Panc1 (cell line): Measurements from ENCODE around the gene IL2RA. TPM values are rescaled to one million over a fixed set of nuclear protein-coding genes. Genes with fewer than 3 reads are reported as not detected.

Source experiments
- ATAC-seq: fragments of 200-7000 bp; cut with Tn5 transposase; 2 replicates; pipeline ENCODE4 v1.9.1; 2020; ENCODE audit warnings: mild to moderate bottlenecking, moderate library complexity
- BruUV-seq: library from RNA; stranded (reverse); fragments of 400-500 nt; replicated peaks from 2 replicates; lab custom pipeline; 2021; lab: Mats Ljungman, UMichigan
- CTCF ChIA-PET: fragments of 300-600 bp; sonication (Branson Sonifier 250); formaldehyde crosslinking; loops from one replicate; lab custom pipeline; 2022; ENCODE audit warnings: antibody characterized with exemption; lab: Charles Lee
- POLR2A ChIA-PET: fragments of 300-600 bp; sonication (Branson Sonifier 250); formaldehyde crosslinking; loops from one replicate; lab custom pipeline; 2022; ENCODE audit warnings: antibody characterized with exemption; lab: Charles Lee
- DNase-seq: peaks from one replicate; pipeline ENCODE4 v3.0.0-alpha.2; 2010; ENCODE audit warnings: low read depth, low spot score
- H3K27ac ChIP-seq: 2 replicates; pipeline ENCODE4 v1.5.1; 2011; ENCODE audit warnings: mild to moderate bottlenecking, low read length, inconsistent platforms
- H3K27me3 ChIP-seq: fragments of 200-500 bp; sonication (Bioruptor generic); 2 replicates; pipeline ENCODE4 v1.6.0; 2014; ENCODE audit warnings: low read length, inconsistent platforms; ENCODE audit not compliant: control insufficient read depth, insufficient read depth
- H3K36me3 ChIP-seq: fragments of 200-500 bp; sonication (Bioruptor generic); 2 replicates; pipeline ENCODE4 v1.5.1; 2014; ENCODE audit warnings: inconsistent platforms, mild to moderate bottlenecking, low read length, moderate library complexity; ENCODE audit not compliant: control insufficient read depth, insufficient read depth
- H3K4me1 ChIP-seq: 2 replicates; pipeline ENCODE4 v1.5.1; 2011; ENCODE audit warnings: inconsistent platforms, mild to moderate bottlenecking, low read length, moderate library complexity; ENCODE audit not compliant: control insufficient read depth, insufficient read depth
- H3K4me3 ChIP-seq, 2 experiments: 2 replicates each; pipeline ENCODE4 v1.5.1; 2011 to 2012; ENCODE audit warnings: low read depth in 2 of 2, low read length in 2 of 2, mild to moderate bottlenecking in 2 of 2, inconsistent platforms in 1 of 2, moderate library complexity in 1 of 2
- H3K9me3 ChIP-seq: fragments of 200-500 bp; sonication (Bioruptor generic); 2 replicates; pipeline ENCODE4 v1.5.1; 2014; ENCODE audit warnings: low read depth, mild to moderate bottlenecking, inconsistent platforms, low read length, moderate library complexity; ENCODE audit not compliant: control insufficient read depth, insufficient read depth
- CTCF ChIP-seq: fragments of 450-650 bp; IDR thresholded peaks from 2 replicates; pipeline ENCODE4 v1.5.1; 2017; ENCODE audit warnings: mild to moderate bottlenecking
- POLR2AphosphoS5 ChIP-seq: IDR thresholded peaks from 2 replicates; pipeline ENCODE4 v1.6.1; 2012; ENCODE audit warnings: mild to moderate bottlenecking, low read depth, low read length, moderate library complexity
- SIN3A ChIP-seq: IDR thresholded peaks from 2 replicates; pipeline ENCODE4 v1.6.1; 2012; ENCODE audit warnings: low read depth, mild to moderate bottlenecking, low read length, moderate library complexity, borderline replicate concordance; ENCODE audit not compliant: insufficient read depth
- TCF7L2 ChIP-seq: IDR thresholded peaks from 2 replicates; pipeline ENCODE4 v1.6.1; 2011; ENCODE audit warnings: mild to moderate bottlenecking, low read depth, low read length, inconsistent platforms
- in situ Hi-C: cut with HindIII; loops from 2 replicates; pipeline ENCODE4 v1.10.0; 2016; ENCODE audit warnings: low sequenced_read_pairs, low pct_unique_long_range_greater_than_20kb
- intact Hi-C: fragments of 100-400 bp; cut with micrococcal nuclease; formaldehyde crosslinking; loops from one replicate; pipeline ENCODE4 v1.10.0; 2022; ENCODE audit not compliant: unreplicated experiment
- total RNA-seq: library from RNA; stranded (reverse); gene quantifications from one replicate; pipeline ENCODE4 v1.2.1, GENCODE V29; 2021; ENCODE audit not compliant: unreplicated experiment
- TF ChIP-seq, protein P1 (sequence below), 2 experiments: IDR thresholded peaks; 2 replicates each; pipeline ENCODE4 v1.6.1; 2011 to 2012; ENCODE audit warnings: low read depth in 2 of 2, control low read depth in 1 of 2, low read length in 1 of 2, mild to moderate bottlenecking in 1 of 2, moderate library complexity in 1 of 2; ENCODE audit not compliant: insufficient read depth in 1 of 2

The IL2RA gene
- total RNA-seq, 1 experiment from 2014 or later: 0.33 TPM

- ChIA-PET CTCF (no interaction called here), POLR2A (no interaction called here)
- no peak for TF ChIP-seq POLR2AphosphoS5
- TF ChIP-seq SIN3A: no peak
- no peak for TF ChIP-seq CTCF
- TF ChIP-seq TCF7L2: no peak
- TF ChIP-seq, protein P1, sequence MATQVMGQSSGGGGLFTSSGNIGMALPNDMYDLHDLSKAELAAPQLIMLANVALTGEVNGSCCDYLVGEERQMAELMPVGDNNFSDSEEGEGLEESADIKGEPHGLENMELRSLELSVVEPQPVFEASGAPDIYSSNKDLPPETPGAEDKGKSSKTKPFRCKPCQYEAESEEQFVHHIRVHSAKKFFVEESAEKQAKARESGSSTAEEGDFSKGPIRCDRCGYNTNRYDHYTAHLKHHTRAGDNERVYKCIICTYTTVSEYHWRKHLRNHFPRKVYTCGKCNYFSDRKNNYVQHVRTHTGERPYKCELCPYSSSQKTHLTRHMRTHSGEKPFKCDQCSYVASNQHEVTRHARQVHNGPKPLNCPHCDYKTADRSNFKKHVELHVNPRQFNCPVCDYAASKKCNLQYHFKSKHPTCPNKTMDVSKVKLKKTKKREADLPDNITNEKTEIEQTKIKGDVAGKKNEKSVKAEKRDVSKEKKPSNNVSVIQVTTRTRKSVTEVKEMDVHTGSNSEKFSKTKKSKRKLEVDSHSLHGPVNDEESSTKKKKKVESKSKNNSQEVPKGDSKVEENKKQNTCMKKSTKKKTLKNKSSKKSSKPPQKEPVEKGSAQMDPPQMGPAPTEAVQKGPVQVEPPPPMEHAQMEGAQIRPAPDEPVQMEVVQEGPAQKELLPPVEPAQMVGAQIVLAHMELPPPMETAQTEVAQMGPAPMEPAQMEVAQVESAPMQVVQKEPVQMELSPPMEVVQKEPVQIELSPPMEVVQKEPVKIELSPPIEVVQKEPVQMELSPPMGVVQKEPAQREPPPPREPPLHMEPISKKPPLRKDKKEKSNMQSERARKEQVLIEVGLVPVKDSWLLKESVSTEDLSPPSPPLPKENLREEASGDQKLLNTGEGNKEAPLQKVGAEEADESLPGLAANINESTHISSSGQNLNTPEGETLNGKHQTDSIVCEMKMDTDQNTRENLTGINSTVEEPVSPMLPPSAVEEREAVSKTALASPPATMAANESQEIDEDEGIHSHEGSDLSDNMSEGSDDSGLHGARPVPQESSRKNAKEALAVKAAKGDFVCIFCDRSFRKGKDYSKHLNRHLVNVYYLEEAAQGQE (IDR thresholded peaks at IDR 0.05; ENCODE audit: insufficient read depth in 1 of 2, low read depth in 2 of 2, low read length in 1 of 2): no peak
- Histone ChIP-seq H3K36me3 (no peaks in the 10 kb centered on the region; the same call in 1 of the 2 replicates), H3K9me3 (no peaks in the 10 kb centered on the region), H3K27ac (no peak overlapping the region), H3K27me3 (no peaks in the 10 kb centered on the region), H3K4me1 (no peaks in the 10 kb centered on the region), H3K4me3 (no peak overlapping the region)
- in situ Hi-C loops: no loop called here
- DNase-seq (no peak), ATAC-seq (no peak)
- intact Hi-C loops: no loop called here
- BruUV-seq: no TSS peak
Observed at GRCh38 chr10:5983774-5984173, 78.4 kb downstream of the IL2RA start.

DNA sequence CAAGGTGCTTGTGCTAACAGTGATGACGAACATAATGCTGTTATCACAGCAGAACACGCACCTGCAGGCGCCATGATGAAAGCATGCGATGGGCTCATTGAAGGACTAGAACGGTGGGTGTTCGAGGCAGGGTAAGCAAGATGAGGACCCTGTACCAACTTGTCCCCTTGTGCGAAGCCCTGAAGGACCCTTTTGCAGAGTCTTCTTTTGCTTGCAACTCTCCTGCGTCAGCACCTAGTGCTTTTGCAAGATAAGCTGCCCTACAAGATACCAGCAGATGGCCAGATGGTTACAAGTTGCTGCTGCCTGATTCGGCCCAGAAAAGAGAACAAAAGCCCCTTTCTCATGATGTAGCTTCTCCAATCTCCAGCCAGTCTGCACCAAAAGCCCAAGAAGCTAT is 80.6 kb downstream of the IL2RA start:
- Histone ChIP-seq H3K27ac (no peak overlapping the region), H3K36me3 (no peaks in the 10 kb centered on the region), H3K4me3 (no peak overlapping the region), H3K27me3 (no peaks in the 10 kb centered on the region), H3K4me1 (peaks cover 3% of the 10 kb centered on the region; the same call in 1 of the 2 replicates), H3K9me3 (no peaks in the 10 kb centered on the region)
- in situ Hi-C loops: no loop called here
- ChIA-PET CTCF (interaction anchor here (0.6 kb wide), 1 partner anchor 12 kb away, joined by 5 read pairs; no protein-coding TSS in a partner anchor), POLR2A (no interaction called here)
- BruUV-seq: no TSS peak
- DNase-seq (no peak), ATAC-seq (no peak)
- intact Hi-C loops: no loop called here
- TF ChIP-seq CTCF (no peak), POLR2AphosphoS5 (no peak), TCF7L2 (no peak), SIN3A (no peak)
- TF ChIP-seq, protein P1 (IDR thresholded peaks at IDR 0.05; ENCODE audit: insufficient read depth in 1 of 2, low read depth in 2 of 2, low read length in 1 of 2): no peak
